GM21825 (cell line): Measurements from ENCODE around the gene SCN4A.
"Not testable (repeated sequence)": the region's sequence is repeated elsewhere in the genome, so short reads cannot be mapped to it uniquely, and the experiment has no call there.

Source experiments
- ATAC-seq: cut with Tn5 transposase; IDR thresholded peaks from one replicate; pipeline ENCODE4 v1.9.1; 2021; ENCODE audit warnings: mild to moderate bottlenecking, moderate library complexity; ENCODE audit not compliant: unreplicated experiment

SCN4A gene

DNA sequence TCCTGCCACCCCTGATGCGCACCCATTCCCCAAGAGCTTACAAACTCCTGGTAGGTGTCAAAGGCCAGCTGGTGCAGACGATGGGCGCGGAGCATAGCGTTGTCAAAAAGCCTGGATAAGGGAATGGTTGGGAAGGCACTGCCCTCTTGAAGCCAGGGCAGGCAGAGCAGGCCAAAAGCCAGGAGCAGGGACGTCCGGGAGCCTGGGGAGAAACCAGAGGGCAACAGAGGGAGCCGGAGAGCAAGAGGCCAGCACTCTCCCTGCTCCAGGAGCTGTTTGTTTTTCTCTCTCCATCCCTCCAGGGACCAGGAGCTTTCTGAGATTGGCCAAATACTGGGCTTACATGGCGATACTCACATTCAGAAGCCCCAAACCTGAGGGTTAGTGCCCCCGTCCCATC is 54.4 kb downstream of the SCN4A start:
- no peak for ATAC-seq

DNA sequence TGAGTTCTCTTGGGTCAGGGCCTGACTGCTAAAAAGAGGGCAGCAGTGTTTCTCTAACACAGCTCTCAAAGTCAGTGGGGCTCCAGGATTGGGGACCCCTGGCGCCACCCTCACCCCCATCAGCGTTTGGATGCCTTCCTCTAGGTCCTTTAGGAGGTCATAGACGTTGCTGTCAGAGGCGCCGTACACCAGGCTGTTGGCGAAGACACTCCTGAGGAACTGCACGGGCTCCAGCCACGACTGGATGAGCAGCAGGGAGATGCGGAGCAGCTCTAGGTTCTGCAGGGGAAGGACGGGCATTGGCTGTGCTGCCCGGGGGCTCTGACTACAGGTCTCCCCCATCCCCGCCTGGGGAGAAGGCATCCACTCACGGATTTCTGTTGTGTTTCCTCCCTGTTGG is 55.1 kb downstream of the SCN4A start:
- no peak for ATAC-seq

DNA sequence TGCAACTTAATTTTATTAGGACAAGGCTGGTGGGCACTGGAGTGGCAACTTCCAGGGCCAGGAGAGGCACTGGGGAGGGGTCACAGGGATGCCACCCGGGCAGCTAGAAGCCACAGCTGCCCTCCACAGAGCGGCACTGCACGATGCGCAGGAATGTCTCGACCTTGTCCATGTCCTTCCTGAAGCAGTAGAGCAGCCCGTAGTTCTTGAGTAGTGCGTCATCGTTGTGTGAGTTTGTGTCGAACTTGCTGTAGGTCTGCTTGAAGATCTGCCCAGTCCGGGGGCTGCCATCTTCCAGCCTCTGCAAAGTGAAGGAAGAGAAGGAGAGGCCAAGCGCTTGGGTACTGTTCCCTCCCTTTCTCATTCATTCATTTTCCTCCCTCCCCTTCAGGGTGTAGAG is 55.5 kb downstream of the SCN4A start:
- not testable (repeated sequence) for ATAC-seq

- ATAC-seq = no peak
Measured at GRCh38 chr17:63916566-63917185, 56.0 kb downstream of the SCN4A start.

- ATAC-seq = not testable (repeated sequence)
Measured at GRCh38 chr17:63915753-63916152, 57.0 kb downstream of the SCN4A start.

DNA sequence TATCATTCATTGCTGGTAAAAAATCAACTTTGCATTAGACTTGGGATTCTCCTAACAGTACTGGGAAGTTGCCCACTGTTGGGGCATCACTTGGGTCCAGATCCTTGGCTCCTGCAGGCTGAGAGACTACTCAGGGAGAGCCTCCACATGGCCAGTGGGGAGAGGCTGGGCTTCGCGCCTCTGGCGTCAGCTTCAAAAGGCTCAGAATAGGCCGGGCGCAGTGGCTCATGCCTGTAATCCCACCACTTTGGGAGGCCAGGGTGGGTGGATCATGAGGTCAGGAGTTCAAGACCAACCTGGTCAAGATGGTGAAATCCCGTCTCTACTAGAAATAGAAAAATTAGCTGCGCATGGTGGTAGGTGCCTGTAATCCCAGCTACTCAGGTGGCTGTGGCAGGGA is 58.2 kb downstream of the SCN4A start:
- no peak for ATAC-seq

DNA sequence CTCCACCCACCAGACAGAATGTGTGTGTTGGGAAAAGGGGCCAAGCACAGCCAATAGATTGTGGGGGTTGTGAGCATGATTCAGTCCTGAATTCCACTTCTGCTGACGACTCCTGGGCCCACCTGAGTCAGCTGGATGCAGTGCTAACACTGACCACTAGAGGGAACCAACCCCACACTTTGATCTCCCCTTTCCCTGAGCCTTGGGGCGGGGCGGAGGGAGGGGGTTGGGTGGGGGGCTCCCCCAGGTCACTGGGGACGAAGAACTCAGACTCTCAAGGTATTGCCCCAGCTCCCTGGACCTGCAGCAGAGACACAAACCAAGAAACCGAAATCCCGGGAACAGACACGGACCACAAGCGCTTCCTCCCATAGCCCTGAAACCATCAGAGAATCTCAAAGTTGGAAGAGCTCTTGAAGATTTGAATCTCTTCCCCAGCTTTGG is 61.0 kb downstream of the SCN4A start:
- no peak for ATAC-seq

GRCh38 chr17:63911041-63911635 is 61.6 kb downstream of the SCN4A start, which contains the start of gene CSHL1:
CSHL1 (minus strand) TSS chr17:63911258; CDS start chr17:63911196, 62 bp downstream.
- ATAC-seq = no peak

GRCh38 chr17:63910096-63910495 is 62.6 kb downstream of the SCN4A start:
- ATAC-seq = no peak

DNA sequence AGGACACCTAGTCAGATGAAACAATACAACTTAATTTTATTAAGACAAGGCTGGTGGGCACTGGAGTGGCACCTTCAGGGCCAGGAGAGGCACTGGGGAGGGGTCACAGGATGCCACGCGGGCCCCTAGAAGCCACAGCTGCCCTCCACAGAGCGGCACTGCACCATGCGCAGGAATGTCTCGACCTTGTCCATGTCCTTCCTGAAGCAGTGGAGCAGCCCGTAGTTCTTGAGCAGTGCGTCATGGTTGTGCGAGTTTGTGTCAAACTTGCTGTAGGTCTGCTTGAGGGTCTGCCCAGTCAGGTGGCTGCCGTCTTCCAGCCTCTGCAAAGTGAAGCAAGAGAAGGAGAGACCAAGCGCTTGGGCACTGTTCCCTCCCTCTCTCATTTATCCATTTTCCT is 63.1 kb downstream of the SCN4A start:
- ATAC-seq = not testable (repeated sequence)

DNA sequence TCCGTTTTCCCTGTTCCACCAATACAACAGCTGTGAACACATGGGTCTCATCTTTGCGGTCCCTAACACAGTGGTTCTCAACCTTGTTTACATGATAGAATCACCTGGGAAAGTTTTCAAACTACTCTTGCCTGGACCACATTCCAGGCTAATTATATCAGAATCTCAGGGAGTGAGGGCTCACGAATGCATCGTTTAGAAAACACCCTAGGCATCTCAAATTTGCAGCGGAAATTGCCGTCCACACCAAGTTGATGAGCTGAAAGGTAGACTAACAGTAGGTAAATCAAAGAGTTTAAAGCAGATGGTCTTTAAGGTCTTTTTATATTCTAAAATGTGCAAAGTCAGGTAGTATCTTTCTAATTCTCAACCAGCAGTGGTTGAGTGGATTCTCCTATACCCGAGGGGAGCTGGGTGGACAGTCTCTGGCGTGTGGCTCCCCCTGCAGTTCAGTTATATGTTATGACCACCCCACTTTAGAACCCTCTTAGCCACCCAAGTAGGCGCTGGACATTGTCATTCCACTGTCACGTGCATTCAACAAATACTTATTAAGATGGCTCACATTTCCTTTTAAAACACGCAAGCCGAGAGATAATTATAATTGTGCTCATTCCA is 65.4 kb downstream of the SCN4A start:
- ATAC-seq = not testable (repeated sequence)

- not testable (repeated sequence) for ATAC-seq
Measured at GRCh38 chr17:63904796-63905195, 67.9 kb downstream of the SCN4A start.

DNA sequence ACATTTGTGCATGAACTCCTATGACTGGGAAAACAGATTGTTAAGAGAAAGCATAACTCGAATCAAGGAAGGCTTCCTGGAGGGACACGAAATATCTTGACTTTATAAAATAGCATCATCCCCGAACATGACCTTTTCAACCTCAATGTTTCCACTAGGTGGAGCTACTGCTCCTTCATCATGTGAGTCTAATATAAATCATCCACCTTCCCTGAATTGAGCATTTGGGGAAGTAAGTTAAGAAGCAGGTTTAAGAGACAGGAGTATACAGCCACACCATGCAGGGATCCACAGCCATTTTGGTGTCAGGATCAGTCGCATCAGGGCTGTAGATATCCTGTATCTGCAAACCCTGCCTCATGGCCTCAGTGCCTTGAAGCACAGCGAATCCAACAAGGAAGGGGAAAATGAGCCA is 68.9 kb downstream of the SCN4A start:
- not testable (repeated sequence) for ATAC-seq

DNA sequence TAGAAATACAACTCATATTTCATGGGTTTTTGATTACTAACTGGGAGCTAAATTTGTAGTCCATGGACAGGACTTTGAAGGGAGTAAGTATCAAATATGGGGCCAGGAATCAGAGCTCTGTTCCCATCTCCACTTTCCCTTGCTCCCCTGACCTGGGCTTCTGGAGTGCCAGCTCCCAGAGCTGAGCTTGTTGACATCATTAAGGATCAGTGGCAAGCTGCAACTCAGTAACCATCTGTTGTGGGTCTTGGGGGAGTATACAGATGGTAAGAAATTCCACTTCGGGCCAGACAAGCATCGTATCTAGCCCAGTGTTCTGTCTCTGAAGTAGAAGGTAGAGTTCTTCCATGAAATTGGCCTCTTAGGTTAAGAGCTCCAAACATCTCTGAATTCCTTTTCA is 70.7 kb downstream of the SCN4A start:
- ATAC-seq = not testable (repeated sequence)

- ATAC-seq = not testable (repeated sequence)
Measured at GRCh38 chr17:63898899-63899798, 73.6 kb downstream of the SCN4A start.

GRCh38 chr17:63896524-63897354 is 76.0 kb downstream of the SCN4A start, which contains the start of gene CSH1:
CSH1 (minus strand) TSS chr17:63896574; CDS start chr17:63896511, 63 bp downstream.
- ATAC-seq = not testable (repeated sequence)

- ATAC-seq = not testable (repeated sequence)
Measured at GRCh38 chr17:63894821-63895220, 77.9 kb downstream of the SCN4A start.

DNA sequence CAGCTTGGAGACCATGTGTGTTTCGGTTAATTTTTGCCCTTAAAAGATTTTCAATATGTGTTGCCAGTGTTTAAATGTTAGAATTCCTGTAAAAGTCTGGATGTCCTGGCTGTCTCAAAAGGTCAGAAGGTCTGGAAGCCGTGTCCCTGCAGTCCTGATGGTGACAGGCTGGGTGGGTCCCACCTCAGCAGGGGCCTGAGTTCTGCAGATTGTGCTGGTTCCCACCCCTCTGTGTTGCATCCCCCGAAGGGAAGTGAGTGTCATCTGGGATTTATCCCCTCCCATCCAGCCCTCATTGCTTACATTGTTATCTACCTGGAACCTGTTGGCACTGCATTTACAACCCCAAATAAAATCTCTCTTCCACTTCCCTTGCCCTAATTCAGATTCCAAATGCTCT is 78.7 kb downstream of the SCN4A start:
- ATAC-seq = not testable (repeated sequence)

- not testable (repeated sequence) for ATAC-seq
Measured at GRCh38 chr17:63892316-63893037, 80.2 kb downstream of the SCN4A start.
